ENCODE data around the gene DYRK1A. TPM values are rescaled to one million over a fixed set of nuclear protein-coding genes. Genes with fewer than 3 reads are reported as not detected.
A peak's percentile ranks its signal among the peaks of the same experiment; 100 is the strongest.

Gene DYRK1A
- total RNA-seq, 3 donors from 2014 or later (not counting 1 experiment from before 2014, with no cell fraction given), result 149 to 166 (median 153) TPM

DNA sequence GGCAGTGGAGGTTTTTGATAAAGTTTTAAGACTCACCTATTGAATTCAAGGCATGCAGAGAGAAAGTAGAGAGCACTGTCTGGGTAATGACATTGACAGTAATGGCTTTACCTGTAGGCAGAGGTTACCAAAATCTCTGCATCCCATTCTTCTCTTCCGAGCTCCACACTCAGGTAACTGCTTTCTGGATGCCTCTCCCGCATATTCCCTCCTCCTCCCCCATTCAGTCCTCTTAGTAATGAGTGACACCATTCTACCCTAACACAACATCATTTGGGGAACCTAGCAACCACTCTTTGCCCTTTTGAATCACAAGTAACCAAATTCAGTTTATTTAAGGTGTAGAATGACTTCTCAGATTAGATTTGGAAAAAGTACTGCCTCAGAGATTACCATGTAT is 56.5 kb downstream of the DYRK1A start:
- Mint-ChIP-seq H3K27ac (peak overlapping the region; percentile 53 to 69), H3K36me3 (peaks cover 11% of the 10 kb centered on the region), H3K27me3 (ENCODE audit: low read depth in 2 of 2) (no peaks in the 10 kb centered on the region)

DNA sequence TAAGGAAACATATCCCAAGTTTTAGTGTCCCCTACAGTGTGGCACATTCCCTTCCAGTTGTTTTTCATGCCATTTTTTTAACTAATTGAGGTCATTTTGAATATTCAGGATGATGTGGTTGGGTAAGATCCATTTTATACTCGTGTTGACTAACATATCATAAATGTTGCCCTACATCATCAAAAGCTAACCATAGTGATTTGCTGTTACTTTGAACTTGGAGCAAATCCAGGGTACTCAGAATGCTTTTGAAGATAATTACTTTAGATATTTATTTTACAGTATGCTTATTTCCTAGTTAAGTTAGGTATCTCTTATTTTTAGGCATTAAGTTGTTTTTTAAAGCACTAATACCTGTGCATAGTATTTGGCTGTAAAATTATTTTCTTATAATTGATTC is 57.8 kb downstream of the DYRK1A start:
- H3K4me1 ChIP-seq (ENCODE audit: control insufficient read depth, insufficient read depth, low read length), result no peaks in the 10 kb centered on the region
- H3K4me1 Mint-ChIP-seq, result peaks cover 50 to 52% of the 10 kb centered on the region in 2 donors
- peaks cover 0 to 2% of the 10 kb centered on the region in 2 donors for H3K9me3 Mint-ChIP-seq
- ATAC-seq (no peak), DNase-seq (no peak)
- intact Hi-C loops (cut with micrococcal nuclease), result no loop called here
- H3K36me3 Mint-ChIP-seq, result peaks cover 11% of the 10 kb centered on the region
- peak overlapping the region in 1 of 2 donors; percentile 47 for H3K27ac Mint-ChIP-seq
- H3K4me3 ChIP-seq (ENCODE audit: low read length), result no peak overlapping the region
- H3K36me3 ChIP-seq (ENCODE audit: control insufficient read depth, insufficient read depth, low read length), result peaks cover 21% of the 10 kb centered on the region
- H3K27me3 ChIP-seq (ENCODE audit: control insufficient read depth, insufficient read depth, low read length), result no peaks in the 10 kb centered on the region
- H3K9me3 ChIP-seq (ENCODE audit: control insufficient read depth, insufficient read depth, low read length), result no peaks in the 10 kb centered on the region
- H3K27me3 Mint-ChIP-seq (ENCODE audit: low read depth in 2 of 2), result no peaks in the 10 kb centered on the region
- H3K4me3 Mint-ChIP-seq, result no peak overlapping the region
- no peak overlapping the region for H3K27ac ChIP-seq (ENCODE audit: low read length)
- TF ChIP-seq, protein P1, sequence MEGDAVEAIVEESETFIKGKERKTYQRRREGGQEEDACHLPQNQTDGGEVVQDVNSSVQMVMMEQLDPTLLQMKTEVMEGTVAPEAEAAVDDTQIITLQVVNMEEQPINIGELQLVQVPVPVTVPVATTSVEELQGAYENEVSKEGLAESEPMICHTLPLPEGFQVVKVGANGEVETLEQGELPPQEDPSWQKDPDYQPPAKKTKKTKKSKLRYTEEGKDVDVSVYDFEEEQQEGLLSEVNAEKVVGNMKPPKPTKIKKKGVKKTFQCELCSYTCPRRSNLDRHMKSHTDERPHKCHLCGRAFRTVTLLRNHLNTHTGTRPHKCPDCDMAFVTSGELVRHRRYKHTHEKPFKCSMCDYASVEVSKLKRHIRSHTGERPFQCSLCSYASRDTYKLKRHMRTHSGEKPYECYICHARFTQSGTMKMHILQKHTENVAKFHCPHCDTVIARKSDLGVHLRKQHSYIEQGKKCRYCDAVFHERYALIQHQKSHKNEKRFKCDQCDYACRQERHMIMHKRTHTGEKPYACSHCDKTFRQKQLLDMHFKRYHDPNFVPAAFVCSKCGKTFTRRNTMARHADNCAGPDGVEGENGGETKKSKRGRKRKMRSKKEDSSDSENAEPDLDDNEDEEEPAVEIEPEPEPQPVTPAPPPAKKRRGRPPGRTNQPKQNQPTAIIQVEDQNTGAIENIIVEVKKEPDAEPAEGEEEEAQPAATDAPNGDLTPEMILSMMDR (IDR thresholded peaks at IDR 0.05), result no peak
- WGBS (ENCODE audit: insufficient coverage), result no CpG with 5 or more reads among the region's 1 CpG

More for the DNA sequence above, 56.5 kb downstream of the DYRK1A start:
- Mint-ChIP-seq H3K4me3 (no peak overlapping the region), H3K4me1 (peaks cover 52 to 57% of the 10 kb centered on the region in 2 donors), H3K9me3 (peaks cover 0 to 2% of the 10 kb centered on the region in 2 donors)
- peaks cover 21% of the 10 kb centered on the region for H3K36me3 ChIP-seq (ENCODE audit: control insufficient read depth, insufficient read depth, low read length)
- ATAC-seq (no peak), DNase-seq (no peak)
- TF ChIP-seq, protein P1 (IDR thresholded peaks at IDR 0.05), result no peak
- intact Hi-C loops (cut with micrococcal nuclease), result no loop called here
- no peaks in the 10 kb centered on the region for H3K4me1 ChIP-seq (ENCODE audit: control insufficient read depth, insufficient read depth, low read length)
- H3K27ac ChIP-seq (ENCODE audit: low read length), result no peak overlapping the region
- WGBS (ENCODE audit: insufficient coverage), result 50% methylated on average over 2 of the region's 2 CpGs
- H3K27me3 ChIP-seq (ENCODE audit: control insufficient read depth, insufficient read depth, low read length), result no peaks in the 10 kb centered on the region
- H3K9me3 ChIP-seq (ENCODE audit: control insufficient read depth, insufficient read depth, low read length), result no peaks in the 10 kb centered on the region
- no peak overlapping the region for H3K4me3 ChIP-seq (ENCODE audit: low read length)

DNA sequence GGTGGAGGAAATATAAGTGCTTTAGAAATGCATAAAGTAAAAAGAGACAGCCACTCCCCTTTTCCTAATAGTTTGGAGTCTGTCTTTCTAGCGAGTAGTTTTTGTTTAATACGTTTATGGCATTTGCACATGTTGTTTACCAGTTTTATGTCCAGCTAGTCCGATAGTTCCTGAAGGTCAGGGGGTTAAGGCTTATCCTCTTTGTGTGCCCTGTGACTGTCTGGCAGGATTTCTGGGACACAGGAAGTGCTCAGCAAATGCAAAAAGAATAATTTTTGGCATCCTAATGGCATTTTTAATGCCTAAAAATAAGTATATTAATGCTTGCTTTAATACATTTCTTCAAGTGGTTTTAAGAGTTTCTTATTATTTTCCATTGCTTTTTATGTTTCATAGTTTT is 58.4 kb downstream of the DYRK1A start:
- Histone ChIP-seq H3K36me3 (ENCODE audit: control insufficient read depth, insufficient read depth, low read length) (peaks cover 21% of the 10 kb centered on the region), H3K27me3 (ENCODE audit: control insufficient read depth, insufficient read depth, low read length) (no peaks in the 10 kb centered on the region), H3K27ac (ENCODE audit: low read length) (no peak overlapping the region), H3K4me3 (ENCODE audit: low read length) (no peak overlapping the region), H3K4me1 (ENCODE audit: control insufficient read depth, insufficient read depth, low read length) (no peaks in the 10 kb centered on the region), H3K9me3 (ENCODE audit: control insufficient read depth, insufficient read depth, low read length) (no peaks in the 10 kb centered on the region)
- DNase-seq (no peak), ATAC-seq (no peak)
- H3K36me3 Mint-ChIP-seq, result peaks cover 11% of the 10 kb centered on the region
- WGBS (ENCODE audit: insufficient coverage), result 98% methylated on average over 3 of the region's 3 CpGs
- TF ChIP-seq, protein P1 (IDR thresholded peaks at IDR 0.05), result no peak
- H3K27me3 Mint-ChIP-seq (ENCODE audit: low read depth in 2 of 2), result no peaks in the 10 kb centered on the region
- H3K4me1 Mint-ChIP-seq, result peaks cover 49 to 50% of the 10 kb centered on the region in 2 donors
- H3K4me3 Mint-ChIP-seq, result no peak overlapping the region
- intact Hi-C loops (cut with micrococcal nuclease), result no loop called here
- H3K27ac Mint-ChIP-seq, result peak overlapping the region in 1 of 2 donors; percentile 77
- H3K9me3 Mint-ChIP-seq, result peaks cover 0 to 2% of the 10 kb centered on the region in 2 donors

DNA sequence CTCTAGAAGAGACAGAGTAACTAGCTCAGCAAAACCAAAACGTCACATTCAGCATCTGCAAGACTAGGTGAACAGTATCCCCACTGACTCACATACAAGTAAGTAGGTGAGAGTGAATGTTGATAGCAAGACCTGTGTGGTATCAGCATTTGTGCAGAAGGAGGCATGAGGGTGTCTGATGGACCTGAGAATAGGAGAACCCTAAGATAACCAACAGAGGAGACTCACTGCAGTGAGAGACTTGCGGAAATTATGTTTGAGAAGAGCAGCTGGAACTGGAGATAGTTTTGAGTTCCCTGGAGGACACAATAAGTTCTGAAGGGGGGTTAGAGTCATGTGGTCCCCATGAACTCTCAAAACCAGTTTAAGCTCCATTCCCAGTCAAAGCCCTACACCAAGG is 59.1 kb downstream of the DYRK1A start:
- Mint-ChIP-seq H3K9me3 (peaks cover 0 to 2% of the 10 kb centered on the region in 2 donors), H3K27ac (peak overlapping the region; percentile 65 to 77), H3K4me3 (no peak overlapping the region), H3K4me1 (peaks cover 49 to 50% of the 10 kb centered on the region in 2 donors), H3K27me3 (ENCODE audit: low read depth in 2 of 2) (no peaks in the 10 kb centered on the region), H3K36me3 (peaks cover 11% of the 10 kb centered on the region)
- intact Hi-C loops (cut with micrococcal nuclease), result no loop called here
- ATAC-seq, result no peak
- no peak overlapping the region for H3K27ac ChIP-seq (ENCODE audit: low read length)
- TF ChIP-seq, protein P1 (IDR thresholded peaks at IDR 0.05), result no peak
- H3K9me3 ChIP-seq (ENCODE audit: control insufficient read depth, insufficient read depth, low read length), result no peaks in the 10 kb centered on the region
- H3K4me1 ChIP-seq (ENCODE audit: control insufficient read depth, insufficient read depth, low read length), result peaks cover 5% of the 10 kb centered on the region
- no peak overlapping the region for H3K4me3 ChIP-seq (ENCODE audit: low read length)
- WGBS (ENCODE audit: insufficient coverage), result 100% methylated on average over 2 of the region's 2 CpGs
- H3K27me3 ChIP-seq (ENCODE audit: control insufficient read depth, insufficient read depth, low read length), result no peaks in the 10 kb centered on the region
- DNase-seq, result no peak
- peaks cover 18% of the 10 kb centered on the region for H3K36me3 ChIP-seq (ENCODE audit: control insufficient read depth, insufficient read depth, low read length)

Measured in natural killer cell (primary cell).